Gastrocnemius medialis (tissue), 4 donors: ENCODE data around the gene RGS5. TPM values are rescaled to one million over a fixed set of nuclear protein-coding genes. Genes with fewer than 3 reads are reported as not detected.

Experiments
- ATAC-seq, 2 donors: fragments of 150-250 bp; one replicate each; pipeline ENCODE4 v1.9.1; 2016
- DNase-seq, 2 donors: peaks; one replicate each; pipeline ENCODE4 v3.0.0-alpha.2; 2019
- H3K27ac ChIP-seq, 4 donors: fragments of 200-600 bp; sonication (generic); 1 replicate in 1 of 4; 2 replicates in 3 of 4; pipeline ENCODE4 v1.5.1; 2016 to 2018; ENCODE audit warnings: mild to moderate bottlenecking in 2 of 4, moderate library complexity in 1 of 4
- H3K27me3 ChIP-seq, 3 donors: fragments of 200-600 bp; sonication (generic) in 2 of 3; 1 replicate in 1 of 3; 2 replicates in 2 of 3; pipeline versions ENCODE4 v1.5.1 to v1.6.0; 2016 to 2019; ENCODE audit warnings: mild to moderate bottlenecking in 1 of 3, moderate library complexity in 1 of 3
- H3K36me3 ChIP-seq, 2 donors: fragments of 200-600 bp; sonication (generic) in 1 of 2; one replicate each; pipeline ENCODE4 v1.5.1; 2017 to 2018
- H3K4me1 ChIP-seq, 2 donors: fragments of 200-600 bp; sonication (generic) in 1 of 2; one replicate each; pipeline ENCODE4 v1.5.1; 2016 to 2017; ENCODE audit warnings: mild to moderate bottlenecking in 2 of 2
- H3K4me3 ChIP-seq, 4 donors: fragments of 200-600 bp; sonication (generic) in 3 of 4; 1 replicate in 1 of 4; 2 replicates in 3 of 4; pipeline ENCODE4 v1.5.1; 2016 to 2019; ENCODE audit warnings: mild to moderate bottlenecking in 2 of 4
- H3K9me3 ChIP-seq, 3 donors: fragments of 200-600 bp; sonication (generic) in 2 of 3; 1 replicate in 1 of 3; 2 replicates in 2 of 3; pipeline ENCODE4 v1.5.1; 2016 to 2019
- POLR2A ChIP-seq, 2 donors: fragments of 450-650 bp; IDR thresholded peaks; one replicate each; pipeline ENCODE4 v1.6.1; 2017; ENCODE audit warnings: antibody characterized with exemption in 2 of 2, mild to moderate bottlenecking in 2 of 2, moderate library complexity in 2 of 2
- in situ Hi-C, 4 donors: fragments of 200-750 bp; cut with MboI; loops; one replicate each; pipeline versions ENCODE4 v1.15.0 to v1.8.0; 2017; ENCODE audit warnings: low sequenced_read_pairs in 4 of 4
- intact Hi-C: fragments of 100-400 bp; cut with DNase I; formaldehyde crosslinking; loops from one replicate; pipeline ENCODE4 v1.15.1; 2023; ENCODE audit warnings: low total_unique reads
- total RNA-seq, 4 donors: library from RNA; depleted of rRNA; stranded (reverse); fragments of >200 nt; gene quantifications; one replicate each; pipeline versions ENCODE4 v1.1.0 to v1.2.3, GENCODE V29; 2016
- TF ChIP-seq, protein P1 (sequence below), 5 experiments: fragments of 450-650 bp in 3 of 5; fragments of 200-600 bp in 2 of 5; sonication (generic) in 2 of 5; IDR thresholded peaks in 4 of 5; conservative IDR thresholded peaks in 1 of 5; 1 replicate in 4 of 5; 2 replicates in 1 of 5; pipeline ENCODE4 v1.5.1; 2016 to 2019; ENCODE audit warnings: antibody characterized with exemption in 5 of 5, mild to moderate bottlenecking in 3 of 5, moderate library complexity in 3 of 5

The RGS5 gene
- total RNA-seq, 4 donors from 2014 or later = 71.2 to 195 (median 158) TPM

DNA sequence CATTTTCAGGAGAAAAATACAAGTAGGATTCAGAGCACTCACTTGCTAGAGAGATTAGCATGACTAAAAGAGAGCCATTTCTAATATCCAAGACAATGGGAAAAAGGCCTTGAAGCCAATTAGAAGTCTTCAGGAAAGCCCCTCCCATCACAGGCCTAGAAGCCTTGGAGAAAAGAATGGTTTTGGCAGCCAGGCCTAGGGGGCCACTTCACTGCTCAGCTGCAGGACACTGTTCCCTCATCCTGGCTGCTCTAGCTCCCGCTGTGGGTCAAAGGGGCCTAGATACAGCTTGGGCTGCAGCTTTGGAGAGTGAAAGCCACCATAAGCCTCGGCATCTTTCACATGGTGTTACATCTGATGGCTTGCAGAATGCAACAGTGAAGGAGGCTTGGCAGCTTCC is 70.7 kb downstream of the RGS5 start:
- ATAC-seq (no peak), DNase-seq (no peak)
- H3K9me3 ChIP-seq = no peaks in the 10 kb centered on the region
- intact Hi-C loops = no loop called here
- H3K4me3 ChIP-seq = no peak overlapping the region
- no peaks in the 10 kb centered on the region for H3K27me3 ChIP-seq
- TF ChIP-seq, protein P1, sequence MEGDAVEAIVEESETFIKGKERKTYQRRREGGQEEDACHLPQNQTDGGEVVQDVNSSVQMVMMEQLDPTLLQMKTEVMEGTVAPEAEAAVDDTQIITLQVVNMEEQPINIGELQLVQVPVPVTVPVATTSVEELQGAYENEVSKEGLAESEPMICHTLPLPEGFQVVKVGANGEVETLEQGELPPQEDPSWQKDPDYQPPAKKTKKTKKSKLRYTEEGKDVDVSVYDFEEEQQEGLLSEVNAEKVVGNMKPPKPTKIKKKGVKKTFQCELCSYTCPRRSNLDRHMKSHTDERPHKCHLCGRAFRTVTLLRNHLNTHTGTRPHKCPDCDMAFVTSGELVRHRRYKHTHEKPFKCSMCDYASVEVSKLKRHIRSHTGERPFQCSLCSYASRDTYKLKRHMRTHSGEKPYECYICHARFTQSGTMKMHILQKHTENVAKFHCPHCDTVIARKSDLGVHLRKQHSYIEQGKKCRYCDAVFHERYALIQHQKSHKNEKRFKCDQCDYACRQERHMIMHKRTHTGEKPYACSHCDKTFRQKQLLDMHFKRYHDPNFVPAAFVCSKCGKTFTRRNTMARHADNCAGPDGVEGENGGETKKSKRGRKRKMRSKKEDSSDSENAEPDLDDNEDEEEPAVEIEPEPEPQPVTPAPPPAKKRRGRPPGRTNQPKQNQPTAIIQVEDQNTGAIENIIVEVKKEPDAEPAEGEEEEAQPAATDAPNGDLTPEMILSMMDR (IDR thresholded peaks at IDR 0.05 in 4 of 5, conservative IDR thresholded peaks at IDR 0.05 in 1 of 5) = no peak
- no peak for TF ChIP-seq POLR2A (IDR thresholded peaks at IDR 0.05)
- in situ Hi-C loops = no loop called here
- H3K36me3 ChIP-seq = no peaks in the 10 kb centered on the region
- no peak overlapping the region for H3K27ac ChIP-seq
- H3K4me1 ChIP-seq = no peaks in the 10 kb centered on the region

- Histone ChIP-seq H3K9me3 (no peaks in the 10 kb centered on the region), H3K36me3 (no peaks in the 10 kb centered on the region), H3K4me1 (no peaks in the 10 kb centered on the region), H3K4me3 (no peak overlapping the region), H3K27me3 (no peaks in the 10 kb centered on the region), H3K27ac (no peak overlapping the region)
- no peak for ATAC-seq
- in situ Hi-C loops (no loop called here), intact Hi-C loops (no loop called here)
- DNase-seq = no peak
- TF ChIP-seq, protein P1 (IDR thresholded peaks at IDR 0.05 in 4 of 5, conservative IDR thresholded peaks at IDR 0.05 in 1 of 5) = no peak
- no peak for TF ChIP-seq POLR2A (IDR thresholded peaks at IDR 0.05)
Measured at GRCh38 chr1:163130225-163130856, 72.4 kb downstream of the RGS5 start.

GRCh38 chr1:163128282-163128681 is 74.4 kb downstream of the RGS5 start:
- H3K27ac ChIP-seq = no peak overlapping the region
- H3K4me3 ChIP-seq = no peak overlapping the region
- intact Hi-C loops (no loop called here), in situ Hi-C loops (no loop called here)
- no peaks in the 10 kb centered on the region for H3K9me3 ChIP-seq
- H3K36me3 ChIP-seq = no peaks in the 10 kb centered on the region
- ATAC-seq (no peak), DNase-seq (no peak)
- H3K4me1 ChIP-seq = no peaks in the 10 kb centered on the region
- no peaks in the 10 kb centered on the region for H3K27me3 ChIP-seq
- TF ChIP-seq POLR2A (IDR thresholded peaks at IDR 0.05) = no peak
- TF ChIP-seq, protein P1 (IDR thresholded peaks at IDR 0.05 in 4 of 5, conservative IDR thresholded peaks at IDR 0.05 in 1 of 5) = no peak

DNA sequence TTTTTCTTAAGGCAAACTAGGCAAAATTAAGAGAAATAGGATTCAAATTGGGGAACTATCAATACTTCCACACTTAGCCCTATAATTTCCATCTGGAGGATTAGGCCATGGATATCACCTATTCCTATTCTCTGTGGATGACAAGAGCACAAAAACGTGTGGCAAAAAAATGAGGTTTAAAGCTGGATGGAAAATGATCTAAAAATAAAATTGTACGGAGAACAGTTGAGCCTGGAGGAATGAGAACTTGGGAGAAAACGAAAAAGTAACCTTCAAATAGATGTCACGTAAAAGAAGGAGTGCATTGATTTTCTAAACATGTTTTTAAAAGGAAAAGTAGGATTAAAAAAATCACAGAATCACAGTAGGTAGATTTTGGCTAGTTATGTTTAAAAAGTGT is 77.9 kb downstream of the RGS5 start:
- H3K27me3 ChIP-seq = no peaks in the 10 kb centered on the region
- TF ChIP-seq, protein P1 (IDR thresholded peaks at IDR 0.05 in 4 of 5, conservative IDR thresholded peaks at IDR 0.05 in 1 of 5) = no peak
- TF ChIP-seq POLR2A (IDR thresholded peaks at IDR 0.05) = no peak
- H3K36me3 ChIP-seq = no peaks in the 10 kb centered on the region
- DNase-seq (no peak), ATAC-seq (no peak)
- no peaks in the 10 kb centered on the region for H3K9me3 ChIP-seq
- intact Hi-C loops = no loop called here
- H3K4me1 ChIP-seq = no peaks in the 10 kb centered on the region
- no peak overlapping the region for H3K4me3 ChIP-seq
- no peak overlapping the region for H3K27ac ChIP-seq
- in situ Hi-C loops = no loop called here

GRCh38 chr1:163120372-163120771 is 82.3 kb downstream of the RGS5 start:
- ATAC-seq = no peak
- no peaks in the 10 kb centered on the region for H3K9me3 ChIP-seq
- H3K27me3 ChIP-seq = no peaks in the 10 kb centered on the region
- in situ Hi-C loops = no loop called here
- H3K4me1 ChIP-seq = no peaks in the 10 kb centered on the region
- intact Hi-C loops = no loop called here
- no peak for TF ChIP-seq POLR2A (IDR thresholded peaks at IDR 0.05)
- TF ChIP-seq, protein P1 (IDR thresholded peaks at IDR 0.05 in 4 of 5, conservative IDR thresholded peaks at IDR 0.05 in 1 of 5) = no peak
- H3K27ac ChIP-seq = no peak overlapping the region
- no peak overlapping the region for H3K4me3 ChIP-seq
- no peak for DNase-seq
- no peaks in the 10 kb centered on the region for H3K36me3 ChIP-seq
